GM18873 (cell line): Measurements from ENCODE around the gene NR2F1-AS1.

ENCODE experiments used
- ATAC-seq: cut with Tn5 transposase; IDR thresholded peaks from one replicate; pipeline ENCODE4 v1.9.1; 2021; ENCODE audit warnings: mild to moderate bottlenecking, moderate library complexity, moderate number of reproducible peaks; ENCODE audit not compliant: unreplicated experiment, low FRiP score

Gene NR2F1-AS1

DNA sequence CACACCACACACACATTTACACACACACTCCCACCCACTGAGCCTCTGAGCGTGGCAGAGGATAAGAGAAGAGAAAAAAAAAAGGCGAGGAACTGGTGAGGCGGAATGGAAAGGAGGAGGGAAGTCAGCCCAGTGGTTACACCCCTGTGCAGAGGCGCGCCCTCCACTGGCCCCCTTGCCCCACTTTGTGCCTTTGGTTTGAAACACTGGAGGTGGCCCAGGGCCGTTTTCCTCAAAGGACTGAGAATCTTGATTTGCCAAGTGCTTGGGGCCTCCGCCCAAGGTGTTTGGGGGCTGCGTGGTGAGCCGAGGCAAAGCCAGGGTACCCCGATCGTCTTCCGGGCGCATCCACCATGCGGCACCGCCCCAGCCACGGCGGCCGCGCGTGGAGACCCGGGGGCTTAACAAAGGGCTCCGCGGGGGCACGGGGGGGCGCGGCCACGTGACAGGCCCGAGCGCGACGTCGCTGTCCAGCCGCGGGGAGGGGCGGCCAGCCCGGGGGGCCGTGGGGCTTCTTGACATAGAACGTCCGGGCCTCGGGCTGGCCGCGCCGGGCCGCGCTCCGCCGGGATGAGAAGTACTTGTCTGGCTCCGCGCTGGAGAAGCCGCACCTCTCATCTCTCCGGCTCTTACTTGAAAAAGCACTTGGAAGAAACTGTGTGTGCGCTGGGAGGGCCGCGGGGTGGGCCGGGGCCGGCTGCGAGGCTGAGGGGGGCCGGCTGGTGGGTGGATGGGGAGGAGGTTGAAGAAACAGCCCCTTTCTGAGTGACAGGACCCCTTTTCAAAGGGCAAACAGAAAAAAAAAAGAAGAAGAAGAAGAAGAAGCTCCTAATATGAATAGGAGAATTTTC is 23.0 kb upstream of the NR2F1-AS1 start:
- ATAC-seq = no peak

DNA sequence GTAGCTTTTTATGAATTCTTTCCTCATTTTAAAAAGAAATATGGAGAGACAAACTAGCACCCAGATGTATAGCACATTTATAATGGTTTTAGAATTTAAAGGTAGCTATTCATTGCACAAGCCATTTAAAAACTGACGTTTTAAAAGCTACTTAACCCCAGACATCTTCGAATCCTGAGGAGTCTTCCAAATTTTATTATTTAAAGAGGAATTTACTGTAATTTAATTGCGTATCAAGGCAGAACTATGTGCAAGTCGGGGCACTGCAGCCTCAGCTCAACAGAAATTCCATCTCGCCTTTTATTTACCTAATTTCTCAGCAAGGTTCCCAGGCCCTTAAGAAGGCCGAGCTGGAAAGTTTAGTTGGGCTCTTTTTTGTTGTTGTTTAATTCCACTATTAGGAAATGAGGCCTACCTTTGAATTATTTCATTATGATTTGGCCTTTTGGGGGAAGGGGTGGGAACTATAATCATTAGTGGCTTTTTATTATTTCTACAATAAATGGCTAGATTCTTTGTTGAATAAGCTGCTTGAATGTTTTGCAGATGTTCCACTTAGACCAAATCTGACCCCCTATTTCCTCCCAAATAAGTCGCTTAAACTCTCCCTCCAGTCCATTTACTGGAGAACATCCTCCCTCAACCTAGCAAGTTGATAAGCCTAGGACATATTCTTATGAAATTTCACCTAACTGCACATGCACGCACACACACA is 22.2 kb upstream of the NR2F1-AS1 start:
- ATAC-seq = no peak

DNA sequence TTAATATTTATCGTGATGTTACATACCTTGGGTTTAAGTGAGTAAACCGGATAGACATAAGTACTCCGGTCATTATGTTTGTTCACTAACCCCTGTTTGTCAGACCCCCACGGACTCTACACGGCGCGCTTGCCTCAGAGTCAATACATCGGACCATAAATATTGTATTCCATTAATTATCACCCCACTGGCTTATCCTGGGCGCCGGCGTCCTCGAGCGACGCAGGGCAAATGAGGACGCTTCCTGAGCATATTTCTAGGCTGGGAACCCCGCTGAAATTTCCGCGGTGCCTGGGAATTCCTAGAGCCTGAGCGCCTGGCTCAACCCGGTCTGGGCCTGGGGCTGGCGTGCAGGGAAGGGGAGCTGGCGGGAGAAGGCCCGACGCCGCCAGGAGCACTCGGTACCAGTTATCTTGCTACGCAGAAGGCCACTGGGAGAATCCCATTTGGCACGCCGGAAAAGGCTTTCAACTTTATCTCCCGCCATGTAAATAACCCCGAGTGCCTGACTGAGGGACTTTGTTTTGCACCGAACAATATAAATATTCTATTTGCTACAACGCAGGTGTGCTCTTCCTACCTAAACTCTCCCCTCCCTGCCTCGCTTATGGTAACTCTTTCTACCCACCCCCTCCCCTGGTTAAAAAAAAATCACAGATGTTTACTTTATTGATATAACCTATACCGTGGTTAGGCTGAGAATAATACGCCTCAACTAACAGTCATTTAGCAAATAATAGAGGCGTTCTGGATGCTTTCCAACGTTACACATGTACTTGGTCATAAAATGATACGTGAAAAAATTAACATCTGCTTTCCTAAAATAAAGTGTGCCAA is 21.4 kb upstream of the NR2F1-AS1 start:
- no peak for ATAC-seq

DNA sequence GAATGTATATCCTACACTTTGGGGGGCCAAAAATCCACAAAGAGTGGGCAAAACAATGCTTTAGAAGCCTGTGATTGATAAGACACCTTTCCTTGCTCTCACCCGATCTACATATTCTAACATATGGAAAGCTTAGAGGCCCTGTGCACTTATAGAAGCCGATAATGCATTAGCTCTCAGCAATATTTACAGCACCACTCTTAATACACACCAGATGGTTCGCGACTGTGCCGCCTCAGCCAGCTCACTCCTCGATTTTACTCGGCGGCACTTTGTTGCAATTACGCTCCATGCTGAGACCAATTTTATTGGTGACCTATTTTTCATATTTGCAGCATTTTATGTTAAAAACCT is 20.8 kb upstream of the NR2F1-AS1 start:
- no peak for ATAC-seq

DNA sequence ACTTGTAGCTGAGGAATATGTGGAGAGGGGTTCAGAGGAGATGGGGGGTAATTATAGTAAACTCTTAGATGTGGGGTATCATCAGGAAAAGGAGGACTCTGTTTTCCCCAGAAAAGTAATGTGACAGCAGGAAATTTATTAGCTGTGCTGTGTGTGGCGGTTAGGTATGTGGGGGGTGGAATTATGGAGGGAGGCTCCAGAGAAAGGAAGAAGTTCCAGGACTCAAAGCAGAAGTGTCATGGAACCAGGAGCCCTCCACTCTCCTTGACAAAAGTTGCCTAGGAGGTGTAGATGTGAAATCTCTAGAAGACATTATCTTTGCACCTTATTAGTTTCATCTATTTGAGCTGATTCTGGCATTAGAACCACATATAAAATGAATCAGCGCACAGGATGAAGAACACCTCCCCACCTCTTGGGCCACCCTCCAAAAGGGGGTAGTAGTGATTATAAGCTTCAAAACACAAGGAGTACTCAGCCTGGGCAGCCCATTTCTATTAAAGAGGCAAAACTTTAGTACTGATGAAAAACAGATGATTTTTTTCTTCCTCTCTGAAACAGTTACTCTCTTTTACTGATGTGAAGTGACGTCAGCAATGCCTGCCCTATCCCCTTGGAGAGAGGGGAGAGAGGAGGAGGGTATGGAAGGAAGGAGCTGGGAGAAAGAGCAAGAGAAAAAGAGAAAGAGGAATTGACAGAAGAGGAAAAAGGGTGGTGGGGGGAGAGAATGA is 20.2 kb upstream of the NR2F1-AS1 start:
- no peak for ATAC-seq

DNA sequence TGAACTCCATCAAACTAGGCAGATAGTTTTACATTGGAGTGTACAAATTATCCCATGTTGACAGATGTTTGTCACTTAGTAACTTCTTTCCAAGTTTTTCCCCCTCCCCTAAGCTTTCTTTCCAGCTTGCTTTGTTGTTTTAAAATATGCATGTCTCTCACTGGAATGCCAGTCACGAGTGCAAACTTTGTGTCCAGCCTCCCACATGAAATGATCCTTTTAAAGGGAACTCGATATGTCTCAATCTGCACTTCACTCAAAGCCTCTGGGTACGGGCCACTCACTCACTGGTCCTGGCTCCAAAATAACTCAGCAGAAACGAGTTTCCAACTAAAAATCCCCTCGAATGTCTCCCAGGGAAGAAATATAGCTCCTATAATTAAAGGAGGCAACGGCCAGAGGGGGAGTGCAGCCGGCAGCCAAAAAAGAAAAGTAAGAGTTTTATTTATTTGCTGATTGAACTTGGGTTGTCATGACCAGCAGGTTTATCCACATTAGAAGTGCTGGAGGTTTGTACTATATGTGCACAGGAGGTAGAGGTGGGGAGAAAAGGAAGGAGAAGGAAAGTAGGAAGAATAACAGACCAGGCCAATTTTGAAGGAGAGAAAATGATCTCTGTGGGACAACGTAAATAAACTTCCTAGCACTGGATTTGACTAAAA is 19.5 kb upstream of the NR2F1-AS1 start:
- no peak for ATAC-seq

DNA sequence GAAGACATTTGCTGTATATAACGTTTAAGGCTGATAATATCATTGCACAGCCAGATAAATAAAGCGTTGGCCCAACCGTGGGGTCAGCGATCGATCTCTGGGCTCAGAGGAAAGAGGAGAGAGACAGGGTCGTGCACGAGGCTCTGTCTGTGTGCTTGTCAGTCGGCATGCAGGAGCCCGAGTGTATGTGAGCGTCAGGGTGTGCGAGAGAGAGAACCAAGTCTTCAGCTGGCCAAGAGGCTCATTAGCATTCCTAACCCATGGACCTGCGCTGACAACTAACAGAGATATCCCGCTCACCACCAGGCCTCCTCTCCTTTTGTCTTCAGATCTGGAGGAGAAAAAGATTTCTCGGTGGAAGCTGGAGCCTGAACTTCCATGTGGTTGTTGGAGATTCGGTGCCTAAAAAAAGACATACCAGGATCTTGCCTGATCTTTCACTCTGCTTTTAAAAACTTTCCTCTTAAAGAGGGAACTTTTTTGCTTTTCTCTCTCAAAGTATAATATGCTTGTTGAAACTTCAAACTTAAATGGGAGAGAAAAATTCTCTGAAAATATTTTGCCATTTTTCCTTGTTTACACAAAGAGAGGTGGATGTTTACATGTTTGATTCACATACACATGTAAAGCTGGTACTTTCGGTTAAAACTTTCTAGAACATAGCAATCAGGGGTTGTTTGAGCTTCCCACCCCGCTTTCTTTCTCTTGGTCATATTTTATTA is 18.5 kb upstream of the NR2F1-AS1 start:
- no peak for ATAC-seq

DNA sequence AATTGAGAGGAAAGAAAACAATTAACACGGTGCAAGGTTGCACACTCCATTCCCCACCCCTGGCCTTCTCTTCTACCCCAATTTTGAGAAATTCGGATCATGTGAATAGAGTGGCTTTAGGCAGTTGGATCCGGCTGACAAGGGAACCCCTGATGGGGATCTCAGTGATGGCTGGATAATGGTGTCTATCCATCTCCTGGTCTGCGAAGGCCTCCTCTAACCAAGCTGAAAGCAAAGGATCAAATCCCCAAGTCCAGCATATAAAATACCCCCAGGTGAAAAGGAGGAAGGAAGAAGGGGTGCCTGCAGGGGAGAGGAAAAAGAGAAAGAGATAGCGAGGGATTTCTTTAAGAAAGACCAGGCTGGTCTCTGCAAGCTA is 18.0 kb upstream of the NR2F1-AS1 start:
- ATAC-seq = no peak

DNA sequence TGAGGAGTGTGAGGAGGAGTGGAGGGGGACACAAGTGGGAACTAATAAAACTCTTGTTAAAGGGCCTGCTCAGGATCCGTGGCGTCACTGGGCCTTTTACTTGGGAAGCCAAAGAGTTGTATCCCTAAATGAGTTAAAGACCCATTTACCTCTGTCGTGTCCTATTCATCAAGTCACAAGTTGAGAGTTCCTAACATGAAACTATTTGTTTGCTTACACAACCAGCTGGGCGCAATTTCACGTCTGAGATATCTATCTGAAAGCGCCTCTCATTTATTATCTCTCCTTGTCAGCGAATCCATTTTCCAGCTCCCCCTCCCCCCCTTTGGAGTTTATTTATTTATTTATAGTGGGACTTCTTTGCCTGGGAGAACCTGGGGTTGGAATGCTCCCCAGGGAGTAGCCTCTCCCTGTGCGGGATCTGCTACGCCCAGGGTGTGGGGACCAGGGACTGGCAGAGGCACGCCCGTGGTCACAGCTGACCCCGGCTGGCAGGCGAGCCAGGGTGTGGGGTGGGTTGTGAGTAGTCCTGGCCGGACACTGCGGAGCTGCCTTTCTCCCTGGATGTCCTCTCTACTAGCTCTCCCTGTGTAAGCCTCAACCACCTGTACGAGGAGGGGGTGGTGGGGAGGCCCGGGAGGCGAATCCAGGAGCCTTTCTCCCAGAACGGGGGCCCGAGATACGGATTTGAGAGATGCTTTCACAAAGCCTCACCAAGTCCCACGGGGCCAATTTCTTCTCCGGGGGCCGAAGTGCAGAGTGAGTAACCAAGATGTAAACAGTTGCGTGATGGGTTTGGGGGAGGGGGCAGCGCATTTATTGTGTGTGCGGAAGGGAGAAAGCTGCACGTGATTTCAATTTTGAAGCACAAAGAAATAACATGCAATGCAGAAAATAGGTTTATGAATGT is 17.3 kb upstream of the NR2F1-AS1 start:
- ATAC-seq = no peak

DNA sequence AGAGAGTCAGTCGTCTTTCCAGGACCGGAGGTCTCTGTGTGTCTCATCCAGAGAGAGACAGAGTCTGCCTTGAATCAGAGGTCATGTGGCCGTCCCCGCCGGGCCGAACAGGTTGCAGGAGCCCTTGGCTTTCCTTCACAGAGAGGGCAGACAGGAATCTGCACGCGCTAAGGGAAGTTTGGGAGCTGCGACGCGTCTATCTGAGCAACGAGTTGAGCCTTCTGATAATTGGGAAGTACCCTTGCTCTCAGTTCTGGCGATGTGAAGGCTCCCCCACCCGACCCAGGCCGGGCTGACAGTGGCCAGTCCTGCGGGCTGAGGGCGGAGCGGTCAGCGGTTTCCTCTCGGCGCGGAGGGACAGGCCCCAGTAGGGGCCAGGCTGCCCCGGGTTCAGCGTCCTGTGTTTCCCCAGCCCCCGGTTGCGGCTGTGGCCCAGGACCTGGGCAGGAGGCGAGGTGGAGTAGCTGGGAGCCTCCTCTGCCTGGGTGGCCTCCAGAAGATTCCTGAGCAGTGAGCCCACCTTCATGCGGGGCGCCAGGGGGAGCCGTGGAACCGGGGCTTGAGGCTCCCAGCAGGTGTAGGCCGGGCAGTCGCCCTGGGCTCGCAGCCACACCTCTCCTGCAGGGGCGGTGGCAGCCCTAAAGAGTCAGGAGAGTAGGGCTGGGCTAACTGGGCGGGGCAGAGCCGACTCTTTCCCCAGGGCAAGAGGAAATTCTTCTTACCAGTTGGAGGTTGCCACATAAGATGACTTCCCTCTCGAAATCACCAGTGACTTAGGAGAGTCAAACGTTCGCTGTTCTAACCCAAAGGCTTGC is 15.9 kb upstream of the NR2F1-AS1 start:
- ATAC-seq = no peak

DNA sequence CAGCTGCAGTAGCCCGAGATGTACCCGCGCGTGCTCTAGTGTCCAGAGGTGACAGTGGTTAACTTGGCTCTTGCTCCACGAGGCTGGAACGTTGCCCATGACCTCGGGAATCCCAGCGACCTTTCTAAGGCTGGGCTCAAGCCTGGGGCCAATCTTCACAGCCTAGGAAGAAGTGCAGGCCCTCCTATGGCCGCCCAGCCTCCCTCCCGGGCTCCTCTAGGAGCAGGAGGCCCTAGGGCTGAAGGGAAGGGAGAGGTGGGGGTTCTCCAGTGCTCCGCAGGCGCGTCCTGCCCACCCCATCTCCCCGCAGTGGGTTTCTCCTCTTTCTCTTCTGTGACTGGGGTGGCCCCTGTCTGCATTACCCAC is 15.3 kb upstream of the NR2F1-AS1 start:
- ATAC-seq = no peak

DNA sequence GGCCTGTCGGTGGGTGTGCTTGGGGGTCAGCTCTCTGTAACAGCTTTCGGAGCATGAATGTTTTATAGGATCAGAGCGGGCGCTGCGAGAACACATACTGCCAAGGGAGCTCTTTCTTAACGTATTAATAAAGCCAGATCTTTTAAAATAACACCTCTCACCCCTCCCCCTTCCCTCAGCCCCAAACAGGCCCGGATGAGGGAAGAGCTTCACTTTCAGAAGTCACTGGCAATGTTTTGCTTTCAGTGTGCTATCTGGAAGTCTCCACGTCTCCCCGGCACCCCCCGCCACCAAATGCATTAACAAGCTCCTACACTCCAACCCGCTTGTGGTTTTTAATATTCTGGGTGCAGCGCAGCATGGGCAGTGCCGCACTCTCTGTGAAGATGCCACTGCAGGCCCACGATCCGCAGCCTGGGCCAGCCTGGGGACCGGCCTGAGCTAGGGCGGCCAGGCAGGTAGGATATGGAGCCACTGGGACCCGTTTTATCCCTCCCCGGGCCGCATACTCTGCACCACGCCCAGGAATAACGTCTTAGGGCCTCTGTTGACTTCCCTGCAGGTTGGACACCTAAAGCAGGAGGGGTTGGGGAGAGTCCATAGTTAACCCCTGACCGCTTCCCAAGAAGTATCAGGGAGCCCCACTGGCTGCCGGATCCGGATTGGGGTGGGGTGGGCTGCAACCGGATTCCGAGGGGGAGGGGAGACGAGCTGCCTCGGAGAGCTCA is 14.6 kb upstream of the NR2F1-AS1 start:
- no peak for ATAC-seq

DNA sequence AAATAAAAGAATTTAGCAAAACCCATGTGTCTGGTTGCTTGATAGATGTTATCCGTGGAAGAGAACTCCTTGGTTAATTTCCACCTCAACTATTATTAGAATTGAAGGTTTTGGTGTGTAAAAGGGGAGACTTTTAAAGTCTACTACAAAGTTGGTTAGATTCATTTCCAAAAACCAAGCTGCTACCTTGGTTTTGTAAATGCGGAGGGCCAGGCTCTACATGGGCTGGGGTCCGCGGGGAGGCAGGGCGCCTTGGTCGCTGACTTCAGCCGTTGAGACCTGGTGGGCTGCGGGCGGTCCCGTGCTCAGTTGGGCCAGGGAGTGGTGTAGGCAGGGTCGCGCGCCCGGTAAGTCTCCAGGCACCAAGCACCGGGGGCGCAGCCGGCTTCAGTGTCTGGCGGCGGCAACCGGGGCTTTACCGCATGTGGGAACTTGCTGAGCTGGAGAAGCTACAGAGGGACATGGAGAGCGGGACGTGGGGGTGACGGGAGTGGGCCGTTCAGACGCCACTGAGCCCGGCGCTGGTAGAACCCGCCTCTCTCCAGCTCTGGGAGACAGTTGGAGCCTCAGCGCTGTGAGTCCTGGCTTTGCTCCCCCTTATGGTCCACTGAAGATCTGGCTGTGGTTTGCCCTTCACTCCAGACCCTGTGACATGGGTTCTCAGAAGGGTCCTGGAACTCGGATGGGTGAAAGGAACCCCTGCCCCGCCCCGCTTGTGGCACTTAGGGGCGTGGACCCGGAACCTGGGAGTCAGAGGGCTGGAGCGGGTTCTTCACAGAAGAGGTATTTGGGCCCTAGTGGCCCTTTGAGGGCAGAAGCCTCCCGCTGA is 13.8 kb upstream of the NR2F1-AS1 start:
- no peak for ATAC-seq

DNA sequence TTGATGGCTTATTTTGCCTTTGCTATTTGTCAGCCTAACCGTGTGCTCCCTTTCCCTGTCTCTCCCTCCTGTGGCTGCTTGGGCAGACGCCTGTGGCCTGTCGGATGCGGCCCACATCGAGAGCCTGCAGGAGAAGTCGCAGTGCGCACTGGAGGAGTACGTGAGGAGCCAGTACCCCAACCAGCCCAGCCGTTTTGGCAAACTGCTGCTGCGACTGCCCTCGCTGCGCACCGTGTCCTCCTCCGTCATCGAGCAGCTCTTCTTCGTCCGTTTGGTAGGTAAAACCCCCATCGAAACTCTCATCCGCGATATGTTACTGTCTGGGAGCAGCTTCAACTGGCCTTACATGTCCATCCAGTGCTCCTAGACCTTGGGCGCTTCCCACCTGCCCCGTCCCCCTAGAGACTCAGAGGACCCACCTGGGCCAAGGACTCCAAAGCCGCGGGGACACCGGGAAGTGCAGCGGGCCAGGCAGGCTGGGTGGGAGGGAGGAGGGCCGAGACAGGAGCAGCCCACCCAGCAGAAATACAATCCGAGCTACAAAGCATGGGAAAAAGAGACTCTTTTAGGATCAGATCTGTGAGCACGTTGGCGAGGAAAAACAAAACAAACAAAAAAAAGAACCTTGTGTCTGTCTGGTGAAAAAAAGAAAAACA is 12.6 kb upstream of the NR2F1-AS1 start:
- no peak for ATAC-seq

DNA sequence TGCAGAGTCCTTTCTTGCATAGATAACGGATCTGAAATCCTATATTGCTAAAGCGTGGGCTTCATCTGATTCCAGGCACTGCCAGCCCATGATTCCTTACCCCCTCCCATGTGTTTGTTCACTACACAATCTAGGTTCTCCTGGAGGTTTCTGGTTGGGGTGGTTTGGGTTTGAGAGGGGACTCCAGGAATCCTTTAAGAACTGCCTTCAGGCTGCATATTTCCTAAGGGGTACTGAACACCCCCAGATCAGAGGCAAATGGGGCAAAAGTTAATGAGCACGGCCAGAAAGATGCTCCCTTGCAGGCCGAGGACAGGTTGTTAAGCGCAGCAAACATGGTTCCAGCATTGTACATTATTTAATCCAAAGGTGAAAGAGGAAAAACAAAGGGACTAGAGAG is 11.9 kb upstream of the NR2F1-AS1 start:
- ATAC-seq = no peak
